HEK293T (cell line): Measurements from ENCODE around the gene CLCA4.

Experiments used
- CTCF ChIA-PET: fragments of 350-600 bp; formaldehyde crosslinking; extraction: SDS; loops from one replicate; lab custom pipeline; 2021; ENCODE audit warnings: antibody characterized with exemption, inconsistent platforms; lab: Yijun Ruan, JAX
- POLR2A ChIA-PET: fragments of 350-600 bp; formaldehyde crosslinking; extraction: SDS; loops from one replicate; lab custom pipeline; 2020; ENCODE audit warnings: antibody characterized with exemption, inconsistent platforms; lab: Yijun Ruan, JAX
- DNase-seq: peaks from one replicate; pipeline ENCODE4 v3.0.0; 2012; ENCODE audit warnings: mixed read lengths; ENCODE audit errors: extremely low spot score
- ARNT ChIP-seq: fragments of 450-650 bp; IDR thresholded peaks from 2 replicates; pipeline ENCODE4 v1.6.1; 2017; ENCODE audit warnings: mild to moderate bottlenecking
- BHLHE40 ChIP-seq: fragments of 450-650 bp; IDR thresholded peaks from 2 replicates; pipeline ENCODE4 v1.6.1; 2016; ENCODE audit warnings: mild to moderate bottlenecking, moderate library complexity, borderline replicate concordance
- CTBP1 ChIP-seq: fragments of 450-650 bp; IDR thresholded peaks from 2 replicates; pipeline ENCODE4 v1.6.1; 2016; ENCODE audit warnings: borderline replicate concordance
- ELF4 ChIP-seq: fragments of 450-650 bp; IDR thresholded peaks from 2 replicates; pipeline ENCODE4 v1.6.1; 2017; ENCODE audit warnings: antibody characterized with exemption
- FOXA1 ChIP-seq: fragments of 450-650 bp; IDR thresholded peaks from 2 replicates; pipeline ENCODE4 v1.6.1; 2016; ENCODE audit warnings: mild to moderate bottlenecking
- FOXK2 ChIP-seq: fragments of 450-650 bp; IDR thresholded peaks from 2 replicates; pipeline ENCODE4 v1.6.1; 2016; ENCODE audit warnings: mild to moderate bottlenecking
- FOXM1 ChIP-seq: fragments of 450-650 bp; IDR thresholded peaks from 2 replicates; pipeline ENCODE4 v1.6.1; 2017; ENCODE audit warnings: mild to moderate bottlenecking, borderline replicate concordance
- HDGF ChIP-seq: fragments of 450-650 bp; IDR thresholded peaks from 2 replicates; pipeline ENCODE4 v1.6.1; 2017; ENCODE audit warnings: antibody characterized with exemption, borderline replicate concordance
- L3MBTL2 ChIP-seq: fragments of 450-650 bp; conservative IDR thresholded peaks from 2 replicates; pipeline ENCODE4 v1.6.1; 2016; ENCODE audit warnings: mild to moderate bottlenecking
- LEF1 ChIP-seq: fragments of 450-650 bp; IDR thresholded peaks from 2 replicates; pipeline ENCODE4 v1.6.1; 2017; ENCODE audit warnings: mild to moderate bottlenecking, borderline replicate concordance
- NFRKB ChIP-seq: fragments of 450-650 bp; IDR thresholded peaks from 2 replicates; pipeline ENCODE4 v1.6.1; 2016; ENCODE audit warnings: mild to moderate bottlenecking, moderate library complexity
- PKNOX1 ChIP-seq: fragments of 450-650 bp; IDR thresholded peaks from 2 replicates; pipeline ENCODE4 v1.6.1; 2016
- SP1 ChIP-seq: fragments of 450-650 bp; IDR thresholded peaks from 2 replicates; pipeline ENCODE4 v1.6.1; 2017
- SUZ12 ChIP-seq: fragments of 450-650 bp; IDR thresholded peaks from 2 replicates; pipeline ENCODE4 v1.6.1; 2016; ENCODE audit warnings: mild to moderate bottlenecking
- TARDBP ChIP-seq: fragments of 450-650 bp; IDR thresholded peaks from 2 replicates; pipeline ENCODE4 v1.6.1; 2016
- ZNF384 ChIP-seq: fragments of 450-650 bp; IDR thresholded peaks from 2 replicates; pipeline ENCODE4 v1.6.1; 2016

Gene CLCA4

GRCh38 chr1:86508583-86508969, 38.3 kb upstream of the CLCA4 start:
- TF ChIP-seq PKNOX1 (no peak), ZNF384 (no peak), ELF4 (no peak), SP1 (no peak), SUZ12 (no peak), L3MBTL2 (no peak), HDGF (no peak)
- POLR2A ChIA-PET = no interaction called here
- no peak for DNase-seq
- CTCF ChIA-PET = interaction anchor here (0.8 kb wide), 1 partner anchor 9 kb away, joined by 3 read pairs; no protein-coding TSS in a partner anchor

- CTCF ChIA-PET = no interaction called here
- POLR2A ChIA-PET = no interaction called here
- DNase-seq = peak; percentile 64
- TF ChIP-seq BHLHE40 (no peak), FOXM1 (no peak), TARDBP (no peak), SP1 (no peak), SUZ12 (no peak), NFRKB (no peak), HDGF (no peak), LEF1 (no peak), FOXK2 (no peak), PKNOX1 (no peak), ARNT (no peak), ZNF384 (no peak), ELF4 (no peak), FOXA1 (no peak), L3MBTL2 (no peak)
These were observed 31.3 kb upstream of the CLCA4 start for GRCh38 chr1:86515597-86515996.

GRCh38 chr1:86516335-86516734, 30.5 kb upstream of the CLCA4 start:
- CTCF ChIA-PET = no interaction called here
- TF ChIP-seq ELF4 (no peak), LEF1 (no peak), SP1 (no peak), FOXA1 (no peak), FOXM1 (no peak), CTBP1 (no peak), ARNT (no peak), BHLHE40 (no peak), FOXK2 (no peak), PKNOX1 (no peak), TARDBP (no peak), SUZ12 (no peak), NFRKB (no peak), ZNF384 (no peak), L3MBTL2 (no peak), HDGF (no peak)
- POLR2A ChIA-PET = no interaction called here

GRCh38 chr1:86517336-86517735, 29.5 kb upstream of the CLCA4 start:
- TF ChIP-seq HDGF = no peak
- TF ChIP-seq FOXK2 = no peak
- TF ChIP-seq FOXA1 = no peak
- no peak for TF ChIP-seq PKNOX1
- no peak for TF ChIP-seq L3MBTL2
- no peak for TF ChIP-seq NFRKB
- TF ChIP-seq ZNF384 = no peak
- TF ChIP-seq FOXM1 = no peak
- TF ChIP-seq BHLHE40 = no peak
- no peak for TF ChIP-seq LEF1
- TF ChIP-seq SP1 = no peak
- TF ChIP-seq SUZ12 = no peak
- DNase-seq = no peak
- ChIA-PET POLR2A (no interaction called here), CTCF (no interaction called here)

More at GRCh38 chr1:86516335-86516734, 30.5 kb upstream of the CLCA4 start:
- DNase-seq = no peak

GRCh38 chr1:86520789-86521521, 25.9 kb upstream of the CLCA4 start:
- ChIA-PET CTCF (no interaction called here), POLR2A (no interaction called here)
- TF ChIP-seq BHLHE40 (no peak), HDGF (no peak), FOXK2 (no peak), TARDBP (no peak)
- no peak for DNase-seq

GRCh38 chr1:86521522-86521891, 25.4 kb upstream of the CLCA4 start:
- ChIA-PET POLR2A (no interaction called here), CTCF (no interaction called here)
- no peak for DNase-seq
- TF ChIP-seq FOXK2 (no peak), TARDBP (no peak), BHLHE40 (no peak), SP1 (no peak), NFRKB (no peak), PKNOX1 (no peak), ELF4 (no peak), FOXA1 (no peak), CTBP1 (no peak), L3MBTL2 (no peak)
